ENCODE results near the gene USB1.
"Not testable (repeated sequence)": the region's sequence is repeated elsewhere in the genome, so short reads cannot be mapped to it uniquely, and the experiment has no call there.

USB1 gene

DNA sequence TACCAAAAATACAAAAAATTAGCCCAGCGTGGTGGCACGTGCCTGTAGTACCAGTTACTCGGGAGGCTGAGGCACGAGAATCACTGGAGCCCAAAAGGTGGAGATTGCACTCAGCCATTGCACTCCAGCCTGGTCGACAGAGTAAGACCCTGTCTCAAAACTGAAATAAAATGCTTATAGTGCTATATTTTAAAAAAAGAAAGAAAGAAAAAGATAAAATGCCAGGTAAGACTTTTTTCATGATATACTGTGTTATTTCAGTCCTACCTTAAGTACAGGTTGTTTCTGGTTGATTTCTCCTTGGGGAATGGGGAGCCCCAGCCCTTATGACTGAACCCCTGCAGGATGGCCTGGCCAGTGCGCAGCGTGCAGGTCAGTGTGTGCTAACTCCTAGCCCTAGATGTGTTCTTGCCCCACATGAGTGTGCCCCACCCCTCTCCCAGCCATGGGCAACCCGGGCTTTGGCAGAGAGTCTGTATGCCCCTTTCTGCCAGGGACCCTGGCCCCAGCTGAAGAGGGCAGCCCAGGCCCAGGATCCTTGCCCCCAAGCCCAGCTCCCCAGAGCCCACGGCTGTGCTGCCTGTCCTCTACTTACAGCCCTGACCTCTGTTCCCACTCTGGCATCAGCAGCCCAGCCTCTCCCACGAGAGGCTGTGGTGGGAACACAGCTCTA, 31.6 kb upstream of the USB1 start:
- in situ Hi-C loops (cut with MboI; ENCODE audit: low sequenced_read_pairs): no loop called here

DNA sequence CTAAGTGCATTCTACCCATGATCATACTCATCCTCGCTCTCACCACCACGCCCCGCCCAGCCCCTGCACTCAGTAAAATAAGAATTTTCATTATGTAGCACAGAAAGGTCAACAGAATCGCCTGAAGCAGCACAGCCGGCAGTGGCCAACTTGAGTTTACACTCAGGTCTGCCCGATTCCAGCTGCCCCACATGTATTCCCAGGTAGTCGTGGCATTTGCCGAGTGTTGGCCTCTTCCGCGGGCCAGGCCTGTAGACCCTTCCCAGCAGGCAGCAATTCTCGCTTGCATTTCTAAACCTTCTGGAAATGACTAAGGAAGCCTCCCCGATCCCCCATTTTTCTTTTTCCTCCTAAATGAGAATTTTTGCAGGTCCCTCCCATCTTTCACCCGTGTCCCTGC, 30.9 kb upstream of the USB1 start:
- in situ Hi-C loops (cut with MboI; ENCODE audit: low sequenced_read_pairs): no loop called here

DNA sequence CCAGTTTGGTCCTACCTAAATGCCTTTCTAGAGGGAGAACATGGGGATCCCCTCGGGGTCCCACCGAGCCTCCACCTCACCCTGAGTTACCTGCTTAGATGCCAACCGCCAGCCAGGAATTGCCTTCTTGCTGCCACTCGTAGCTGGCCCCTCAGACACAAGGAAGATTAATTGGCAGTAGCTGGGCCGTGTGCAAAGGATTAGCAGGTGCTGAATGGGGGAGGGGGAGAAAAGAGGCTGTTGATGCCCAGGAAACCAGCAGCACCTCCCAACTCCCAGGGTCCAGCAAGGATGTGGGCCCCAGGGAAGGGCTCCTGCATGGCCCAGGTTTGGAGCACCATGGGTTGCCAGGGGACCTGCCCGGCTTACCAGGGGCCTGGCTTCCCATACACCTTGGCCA, 30.2 kb upstream of the USB1 start, which contains the start of gene CNGB1:
TSS of gene CNGB1 (minus strand) at position 159 of the 400 bp plus-strand sequence. CDS start 3,842 bp downstream, outside the sequence.
- in situ Hi-C loops (cut with MboI; ENCODE audit: low sequenced_read_pairs): no loop called here

DNA sequence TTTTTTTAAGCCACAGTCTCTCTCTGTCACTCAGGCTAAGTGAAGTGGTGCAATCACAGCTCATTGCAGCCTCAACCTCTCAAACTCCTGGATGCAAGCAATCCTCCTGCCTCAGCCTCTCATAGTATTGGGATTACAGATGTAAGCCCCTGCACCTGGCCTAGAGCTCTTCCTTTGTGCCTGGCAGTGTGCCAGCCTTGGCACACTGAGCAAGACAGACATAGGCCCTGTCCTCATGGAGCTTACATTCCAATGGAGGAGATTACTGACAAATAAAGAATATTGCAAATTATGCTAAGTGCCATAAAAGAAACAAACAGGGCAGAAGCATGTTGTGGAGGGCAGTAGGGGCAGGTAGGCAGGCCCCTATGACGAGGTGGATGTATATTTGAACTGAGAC, 29.4 kb upstream of the USB1 start:
- in situ Hi-C loops (cut with MboI; ENCODE audit: low sequenced_read_pairs): no loop called here

DNA sequence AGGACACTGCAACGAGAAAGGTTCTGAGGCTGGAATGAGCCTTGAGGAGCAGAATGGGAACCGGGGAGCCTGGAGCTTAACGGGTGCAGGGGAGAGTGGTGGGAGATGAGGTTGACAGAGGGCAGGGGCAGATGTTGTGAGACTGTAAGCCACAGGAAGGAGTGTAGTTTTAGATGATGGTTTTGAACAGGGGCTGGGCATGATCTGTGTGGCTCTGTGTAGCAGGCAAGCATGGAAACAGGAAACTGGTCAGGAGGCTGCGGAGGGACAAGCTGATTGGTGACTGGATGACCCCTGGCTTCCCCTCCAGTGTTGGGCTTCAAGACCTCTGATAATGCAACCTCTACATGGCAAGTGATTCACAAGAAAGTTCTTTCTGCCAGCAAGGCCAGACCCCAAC, 28.9 kb upstream of the USB1 start:
- in situ Hi-C loops (cut with MboI; ENCODE audit: low sequenced_read_pairs): no loop called here

DNA sequence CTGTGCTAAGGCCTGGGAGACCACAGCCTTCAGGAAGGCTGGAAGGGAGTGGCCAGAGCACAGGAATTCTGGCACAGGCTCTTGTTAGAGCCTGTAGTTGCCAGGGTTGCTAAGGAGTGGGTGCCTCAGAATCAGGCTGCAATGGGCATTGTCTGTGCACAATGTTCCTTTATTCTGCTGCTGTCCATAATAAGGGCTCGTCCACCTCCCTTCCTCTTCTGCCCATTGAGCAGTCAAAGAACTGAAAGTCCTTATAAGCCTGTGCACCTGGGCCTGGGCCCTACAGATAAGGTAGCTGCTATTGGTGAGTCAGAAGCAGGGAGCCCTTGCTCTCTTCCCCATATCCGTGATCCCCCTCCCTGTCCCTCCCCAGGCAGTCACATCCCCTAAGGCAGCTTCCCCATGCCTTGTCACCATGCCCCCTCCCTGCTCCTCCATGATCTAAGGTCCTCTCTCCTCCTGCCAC, 24.8 kb upstream of the USB1 start:
- in situ Hi-C loops (cut with MboI; ENCODE audit: low sequenced_read_pairs): no loop called here

DNA sequence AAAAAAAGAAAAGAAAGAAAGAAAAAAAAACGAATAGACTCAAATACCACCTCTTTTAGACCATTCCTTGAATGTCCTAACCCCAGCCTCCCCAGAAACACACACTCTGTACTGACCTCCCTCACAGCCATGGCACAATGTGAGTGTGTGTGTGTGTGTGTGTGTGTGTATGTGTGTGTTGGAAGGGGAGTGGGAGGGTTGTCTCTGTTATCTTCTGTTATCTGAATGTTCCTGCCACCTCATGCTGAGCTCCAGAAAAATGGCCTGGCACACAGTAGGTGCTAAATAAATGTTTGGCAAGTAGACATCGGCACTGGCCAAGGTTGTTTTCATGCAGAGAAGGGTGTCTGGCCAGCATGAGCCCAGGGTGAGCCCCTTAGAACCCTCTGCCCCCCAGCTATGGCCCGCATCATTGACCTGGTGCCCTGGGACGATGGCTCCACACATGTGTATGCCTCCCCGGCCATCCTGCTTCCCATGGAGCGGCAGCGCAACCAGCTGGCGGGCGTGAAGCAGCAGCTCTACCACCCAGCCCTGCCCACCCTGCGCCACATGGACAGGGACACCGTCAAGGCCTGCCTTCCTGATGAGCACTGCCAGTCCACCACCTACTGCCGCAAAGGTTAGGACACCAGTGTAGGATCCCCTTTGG, 23.7 kb upstream of the USB1 start:
- in situ Hi-C loops (cut with MboI; ENCODE audit: low sequenced_read_pairs): no loop called here

DNA sequence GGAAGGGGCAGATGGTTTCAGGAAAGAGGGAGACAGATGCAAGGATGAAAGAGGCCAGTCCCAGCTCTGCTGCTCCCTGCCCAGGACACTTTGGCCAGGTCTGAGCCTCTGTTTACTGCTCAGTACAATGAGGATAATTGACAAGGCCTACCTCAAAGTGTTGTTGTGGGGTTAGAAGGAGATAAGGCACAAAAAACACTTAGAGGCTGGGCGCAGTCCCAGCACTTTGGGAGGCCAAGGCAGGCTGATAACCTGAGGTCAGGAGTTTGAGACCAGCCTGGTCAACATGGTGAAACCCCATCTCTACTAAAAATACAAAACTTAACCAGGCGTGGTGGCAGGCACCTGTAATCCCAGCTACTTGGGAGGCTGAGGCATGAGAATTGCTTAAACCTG, 23.1 kb upstream of the USB1 start:
- in situ Hi-C loops (cut with MboI; ENCODE audit: low sequenced_read_pairs): not testable (repeated sequence)

DNA sequence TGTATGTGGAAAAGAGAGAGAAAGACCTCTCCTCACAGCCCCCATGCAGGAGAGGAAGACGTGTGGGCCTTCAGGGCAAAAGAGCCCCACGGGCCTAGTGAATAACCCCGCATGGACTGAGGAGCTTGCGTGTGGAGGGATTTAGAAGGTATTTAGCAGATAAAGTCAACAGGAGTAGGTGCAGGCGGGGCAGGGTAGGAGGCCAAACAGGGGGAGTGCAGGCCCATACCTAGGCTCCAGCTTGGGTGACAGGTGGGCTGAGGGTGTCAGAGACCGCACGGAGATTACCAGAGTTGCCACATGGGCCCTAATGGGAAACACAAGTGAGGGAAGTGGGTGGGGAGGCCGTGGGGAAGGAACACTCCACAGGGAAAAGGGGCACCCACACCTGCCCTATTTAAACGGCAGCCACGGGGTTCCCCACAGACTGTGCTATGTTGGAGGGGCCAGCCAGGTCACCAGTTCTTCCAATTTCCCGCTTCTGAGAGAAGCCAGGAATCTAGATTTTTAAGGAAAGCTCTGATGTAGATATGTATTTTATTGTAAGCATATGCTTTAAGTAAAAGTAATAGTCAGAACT, 22.1 kb upstream of the USB1 start:
- in situ Hi-C loops (cut with MboI; ENCODE audit: low sequenced_read_pairs): no loop called here

DNA sequence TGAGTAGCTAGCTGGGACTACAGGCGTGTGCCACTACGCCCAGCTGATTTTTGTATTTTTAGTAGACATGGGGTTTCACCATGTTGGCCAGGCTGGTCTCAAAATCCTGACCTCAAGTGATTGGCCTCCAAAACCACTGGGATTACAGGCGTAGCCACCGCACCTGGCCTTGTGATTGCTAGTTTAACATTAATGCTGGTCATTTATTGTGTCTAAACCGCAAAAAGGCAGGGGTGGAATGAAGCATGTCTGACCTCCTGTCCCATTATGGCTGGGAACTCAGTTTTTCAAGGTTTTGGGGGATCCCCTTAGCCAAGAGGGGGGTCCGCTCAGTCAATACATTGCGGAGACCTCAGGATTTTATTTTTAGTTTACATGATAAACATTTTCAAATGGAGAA, 19.6 kb upstream of the USB1 start:
- in situ Hi-C loops (cut with MboI; ENCODE audit: low sequenced_read_pairs): no loop called here

DNA sequence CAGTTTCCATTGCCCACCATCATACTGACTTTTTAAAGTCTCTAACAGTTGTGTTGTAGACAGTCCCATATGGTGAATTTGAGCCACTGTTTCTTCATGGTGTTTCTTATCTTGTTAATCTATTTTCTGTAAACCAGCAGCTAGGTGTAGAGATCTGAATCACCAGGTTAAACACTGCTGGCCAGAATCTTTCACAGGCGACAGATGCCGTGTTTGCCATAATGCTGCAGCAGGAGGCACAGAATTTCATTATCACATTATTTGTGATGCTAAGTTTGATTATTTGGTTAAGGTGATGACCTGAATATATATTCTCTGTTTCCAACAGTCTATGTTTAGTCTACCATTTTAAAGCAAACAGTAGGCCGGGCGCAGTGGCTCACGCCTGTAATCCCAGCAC, 18.8 kb upstream of the USB1 start:
- in situ Hi-C loops (cut with MboI; ENCODE audit: low sequenced_read_pairs): no loop called here

DNA sequence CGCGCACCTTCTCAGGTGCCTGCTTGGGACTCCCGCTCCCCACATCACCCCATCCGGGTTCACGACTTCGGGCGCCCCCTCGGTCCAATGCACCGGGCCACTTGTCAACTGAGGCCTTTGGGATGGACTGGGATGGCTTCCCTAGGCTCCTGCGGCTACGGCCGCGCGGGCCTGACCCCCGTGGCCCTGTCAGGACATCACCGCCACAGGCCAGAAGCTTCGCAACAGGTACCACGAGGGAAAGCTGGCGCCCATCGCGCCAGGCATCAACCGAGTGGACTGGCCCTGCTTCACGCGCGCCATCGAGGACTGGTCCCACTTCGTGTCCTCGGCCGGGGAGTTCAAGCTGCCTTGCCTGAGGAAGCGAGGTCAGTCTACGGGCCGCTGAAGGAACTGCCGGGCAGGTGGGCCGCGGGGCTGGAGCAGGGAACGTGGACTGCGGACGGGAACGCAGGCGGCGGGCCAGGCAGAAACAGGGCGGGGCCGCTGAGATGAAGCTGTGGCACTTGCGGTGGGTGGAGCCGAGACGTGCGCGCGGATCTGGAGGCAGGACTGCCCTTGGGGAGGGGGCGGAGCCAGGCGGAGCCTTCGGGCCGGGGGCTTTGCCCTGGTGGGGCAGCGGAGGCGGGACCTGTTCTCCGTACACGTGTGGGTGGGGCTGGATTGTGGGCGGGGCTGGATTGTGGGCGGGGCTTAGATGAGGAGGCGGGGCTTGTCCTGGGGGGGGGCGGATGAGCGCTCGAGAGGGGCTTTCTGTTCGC, 16.6 kb upstream of the USB1 start:
- in situ Hi-C loops (cut with MboI; ENCODE audit: low sequenced_read_pairs): no loop called here

DNA sequence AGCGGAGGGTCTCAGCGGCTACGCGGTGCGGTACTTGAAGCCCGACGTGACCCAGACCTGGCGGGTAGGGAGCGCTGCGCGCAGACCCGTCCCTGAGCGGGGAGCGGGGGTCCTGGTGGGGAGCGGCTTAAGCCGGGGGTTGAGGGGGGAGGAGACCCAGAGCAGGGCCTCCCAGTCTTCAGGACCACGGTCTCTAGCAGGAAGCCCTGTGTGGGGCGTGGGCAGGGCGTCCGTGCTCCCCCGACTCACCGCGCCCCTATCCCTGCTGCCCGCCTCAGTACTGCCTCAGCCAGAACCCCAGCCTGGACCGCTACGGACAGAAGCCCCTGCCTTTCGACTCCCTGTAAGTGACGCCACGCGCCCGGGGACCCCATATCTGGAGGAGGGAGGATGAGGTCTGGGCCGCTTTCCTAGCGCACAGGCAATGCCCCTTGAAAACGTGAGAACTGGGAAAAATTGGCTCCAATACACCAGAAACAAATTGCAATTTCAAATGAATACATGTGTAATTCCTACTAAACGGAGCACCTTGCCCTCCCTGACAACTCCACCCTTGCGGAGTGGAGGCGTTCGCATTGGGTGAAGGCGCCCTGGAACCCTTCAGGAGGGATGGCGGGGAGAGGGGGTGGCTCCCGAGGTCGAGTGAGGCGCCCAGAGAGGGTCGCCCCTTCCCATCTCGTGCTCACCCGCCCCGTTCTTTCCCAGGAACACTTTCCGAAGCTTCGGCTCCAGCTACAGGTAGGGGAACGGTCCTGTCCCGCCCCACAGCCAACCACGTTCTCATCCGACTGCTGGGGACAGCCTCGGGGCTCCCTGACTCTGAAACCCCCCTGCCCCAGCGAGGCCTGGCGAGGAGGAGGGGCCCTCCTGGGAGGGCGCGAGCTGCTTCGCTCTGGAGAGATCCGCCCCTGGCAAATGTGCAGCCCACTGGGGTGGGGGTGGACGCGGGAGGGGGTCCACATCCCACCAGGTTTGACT, 15.7 kb upstream of the USB1 start:
- in situ Hi-C loops (cut with MboI; ENCODE audit: low sequenced_read_pairs): no loop called here

DNA sequence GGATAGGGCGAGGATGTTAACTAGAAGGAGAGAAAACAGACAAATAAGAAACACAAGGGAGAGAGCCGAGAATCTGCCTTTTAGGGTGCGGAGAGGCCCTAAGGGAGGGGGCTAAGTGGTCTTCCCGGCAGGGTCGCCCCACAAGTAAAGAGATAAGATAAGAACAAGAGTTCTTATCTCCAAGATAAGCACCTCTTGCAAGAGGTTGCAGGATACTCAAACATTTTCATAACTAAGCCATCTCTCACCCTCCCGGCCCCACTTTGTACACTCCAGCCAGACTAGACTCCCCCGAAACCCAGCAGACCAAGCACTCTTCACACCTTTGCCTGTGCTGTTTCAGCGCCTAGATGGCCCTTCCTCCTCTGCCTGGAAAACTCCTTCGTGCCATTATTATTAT, 15.0 kb upstream of the USB1 start:
- in situ Hi-C loops (cut with MboI; ENCODE audit: low sequenced_read_pairs): no loop called here

DNA sequence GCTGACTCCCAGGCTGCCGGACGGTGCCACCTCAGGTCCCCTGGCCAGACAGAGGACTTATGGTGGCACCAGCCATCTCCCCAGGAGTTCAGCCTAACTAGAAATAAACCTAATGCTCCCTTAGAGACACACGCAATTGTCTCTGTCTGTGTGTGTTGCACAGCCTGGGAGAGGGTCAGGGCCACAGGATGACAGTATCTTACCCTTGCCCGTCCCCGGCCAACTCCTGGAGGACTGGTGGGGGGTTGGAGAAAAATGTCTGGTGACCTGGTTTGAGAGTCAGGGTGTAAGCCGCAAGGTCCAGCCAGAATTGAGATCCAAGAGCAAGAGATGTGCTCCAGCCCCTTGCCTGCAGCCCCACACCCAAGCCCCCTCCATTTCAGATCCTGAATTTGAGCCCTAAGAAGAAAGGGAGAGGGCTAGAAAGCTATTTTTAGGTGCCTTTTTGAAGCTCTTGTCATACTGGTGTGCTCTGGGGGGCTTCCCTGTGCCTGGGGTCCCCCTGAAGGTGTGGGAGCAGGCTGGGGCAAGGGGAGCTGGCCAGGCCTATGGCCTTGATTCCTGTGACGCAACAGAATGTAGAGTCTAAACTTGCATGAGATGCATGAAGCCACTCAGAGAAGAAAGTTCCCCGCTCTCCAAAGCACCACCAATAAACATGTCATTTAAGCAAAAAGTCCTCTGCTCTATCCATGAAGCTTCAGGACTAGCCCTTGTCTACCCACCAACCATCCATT, 13.6 kb upstream of the USB1 start:
- in situ Hi-C loops (cut with MboI; ENCODE audit: low sequenced_read_pairs): no loop called here

DNA sequence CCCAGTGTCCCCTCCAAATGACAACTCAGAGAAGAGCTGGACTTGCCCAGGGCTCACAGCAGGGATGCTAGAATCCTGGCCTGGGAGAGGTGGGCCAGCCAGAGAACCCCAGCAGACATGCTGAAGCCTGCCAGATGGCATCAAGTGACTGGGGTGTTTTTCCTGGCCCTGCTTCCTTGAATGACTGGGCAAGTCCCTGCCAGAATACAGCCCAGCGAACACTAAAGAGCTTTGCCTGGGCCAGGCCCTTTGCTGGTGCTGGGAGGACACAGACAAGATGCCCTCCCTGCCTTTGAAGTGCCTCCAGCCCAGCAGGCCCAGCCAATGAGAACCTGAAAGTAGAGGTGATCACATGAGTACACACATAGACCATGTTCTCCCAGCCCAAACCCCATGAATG, 12.3 kb upstream of the USB1 start:
- in situ Hi-C loops (cut with MboI; ENCODE audit: low sequenced_read_pairs): no loop called here

DNA sequence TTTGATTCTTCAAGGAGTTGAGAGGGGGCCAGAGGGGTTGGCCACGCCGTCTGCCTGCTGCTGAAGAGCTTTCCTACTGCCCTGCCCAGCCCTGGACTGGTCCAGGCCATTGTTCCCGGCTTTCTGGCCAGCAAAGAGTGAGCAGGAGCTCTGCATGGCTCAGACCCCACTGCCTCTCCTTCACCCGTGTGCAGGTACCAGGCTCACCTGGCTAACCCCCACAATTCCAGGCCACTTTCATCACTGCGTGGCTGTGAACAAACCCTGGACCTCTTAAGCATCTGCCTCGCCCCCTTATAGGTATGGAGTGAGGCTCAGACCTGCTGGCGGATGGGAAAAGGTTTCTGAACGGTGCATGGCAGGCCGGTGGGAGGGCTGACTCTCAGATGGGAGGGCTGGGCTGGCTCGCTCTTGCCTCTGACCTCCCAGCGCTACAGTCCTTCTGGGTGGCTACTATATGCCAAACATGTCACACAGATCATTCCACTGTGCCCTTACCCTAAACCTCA, 9.6 kb upstream of the USB1 start:
- in situ Hi-C loops (cut with MboI; ENCODE audit: low sequenced_read_pairs): no loop called here

DNA sequence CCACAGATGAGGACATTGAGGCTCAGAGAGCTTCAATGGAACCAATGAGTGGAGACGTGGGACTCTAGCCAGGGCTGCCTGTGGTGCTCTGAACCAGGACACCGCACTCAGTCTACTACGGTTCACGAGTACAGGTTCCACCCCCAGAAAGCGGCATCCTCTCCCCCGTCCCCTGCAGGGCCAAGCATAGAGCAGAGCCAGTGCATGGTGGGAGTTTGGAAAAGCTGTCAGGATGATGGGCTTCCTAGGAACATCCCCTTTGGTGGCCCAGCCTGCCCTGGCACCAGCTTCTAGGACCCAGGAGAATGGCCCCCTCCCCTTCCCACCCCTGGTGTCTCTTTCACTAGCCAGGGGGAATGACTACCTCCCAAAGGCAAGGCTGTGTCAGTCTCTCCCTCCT, 9.1 kb upstream of the USB1 start:
- in situ Hi-C loops (cut with MboI; ENCODE audit: low sequenced_read_pairs): no loop called here

DNA sequence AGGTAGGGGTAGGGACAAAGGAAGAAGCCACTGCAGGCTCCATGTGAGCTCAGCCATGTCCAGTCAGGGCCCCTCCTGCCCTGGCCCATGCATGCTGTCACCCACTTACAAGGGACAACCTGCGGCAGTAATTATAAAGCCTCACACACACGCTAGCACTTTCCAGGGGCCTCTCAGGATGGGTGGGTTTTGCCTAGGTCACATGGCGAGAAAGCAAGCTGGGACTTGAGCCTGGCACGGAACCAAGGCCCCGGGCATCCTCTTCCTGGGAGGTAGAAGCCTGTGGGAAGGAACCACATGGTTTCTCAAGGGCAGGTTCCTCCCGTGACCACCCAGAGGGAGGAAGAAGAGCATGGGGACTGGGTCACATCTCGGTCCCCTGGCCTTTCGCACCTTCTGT, 7.8 kb upstream of the USB1 start:
- in situ Hi-C loops (cut with MboI; ENCODE audit: low sequenced_read_pairs): no loop called here

DNA sequence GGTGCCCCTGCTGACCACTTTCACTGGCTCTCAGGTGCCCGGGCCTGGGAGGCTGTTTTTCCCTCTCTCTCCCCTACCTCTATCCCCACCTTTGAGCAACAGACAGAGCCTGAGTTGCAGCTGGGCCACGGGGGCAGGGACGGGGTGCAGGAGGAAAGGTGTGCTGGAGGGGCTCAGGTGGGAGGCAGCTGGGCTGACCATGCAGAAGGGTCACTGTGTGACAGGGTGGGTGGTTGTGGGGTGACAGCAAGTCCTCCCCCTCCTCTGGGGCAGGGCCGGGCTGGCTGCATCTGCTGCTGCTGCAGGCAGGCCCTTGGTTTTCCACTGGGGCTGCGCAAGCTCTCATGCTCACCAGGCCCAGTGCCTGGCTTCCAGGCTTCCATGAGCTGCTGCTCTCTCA, 7.3 kb upstream of the USB1 start:
- in situ Hi-C loops (cut with MboI; ENCODE audit: low sequenced_read_pairs): no loop called here
